ENCODE measurements around the gene NAV2.

DNA sequence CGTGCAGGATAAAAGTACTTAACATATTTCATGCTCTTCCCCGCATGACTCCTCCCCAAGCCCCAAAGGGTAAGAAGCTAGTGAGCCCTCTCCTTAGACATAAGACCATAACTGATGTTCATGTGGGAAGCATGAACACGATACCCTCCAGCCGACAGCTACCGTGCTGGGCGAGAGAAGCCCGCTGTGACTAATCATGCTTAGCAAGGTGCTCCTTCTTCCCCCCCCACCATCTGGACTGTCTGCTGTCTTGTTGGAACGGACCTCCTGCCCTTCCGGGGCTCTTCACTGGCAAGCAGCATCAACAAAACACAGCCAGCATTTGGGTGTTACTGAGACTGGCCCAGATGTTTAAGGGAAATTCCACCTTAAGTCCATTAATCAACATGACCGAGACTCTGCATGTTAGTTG is 247.0 kb downstream of the NAV2 start:
- no peak for TF ChIP-seq RARB (CRISPR knock-in tag; IDR thresholded peaks at IDR 0.05)
- TF ChIP-seq, protein P1, sequence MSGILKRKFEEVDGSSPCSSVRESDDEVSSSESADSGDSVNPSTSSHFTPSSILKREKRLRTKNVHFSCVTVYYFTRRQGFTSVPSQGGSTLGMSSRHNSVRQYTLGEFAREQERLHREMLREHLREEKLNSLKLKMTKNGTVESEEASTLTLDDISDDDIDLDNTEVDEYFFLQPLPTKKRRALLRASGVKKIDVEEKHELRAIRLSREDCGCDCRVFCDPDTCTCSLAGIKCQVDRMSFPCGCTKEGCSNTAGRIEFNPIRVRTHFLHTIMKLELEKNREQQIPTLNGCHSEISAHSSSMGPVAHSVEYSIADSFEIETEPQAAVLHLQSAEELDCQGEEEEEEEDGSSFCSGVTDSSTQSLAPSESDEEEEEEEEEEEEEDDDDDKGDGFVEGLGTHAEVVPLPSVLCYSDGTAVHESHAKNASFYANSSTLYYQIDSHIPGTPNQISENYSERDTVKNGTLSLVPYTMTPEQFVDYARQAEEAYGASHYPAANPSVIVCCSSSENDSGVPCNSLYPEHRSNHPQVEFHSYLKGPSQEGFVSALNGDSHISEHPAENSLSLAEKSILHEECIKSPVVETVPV (CRISPR knock-in tag; IDR thresholded peaks at IDR 0.05): no peak
- TF ChIP-seq, protein P2, sequence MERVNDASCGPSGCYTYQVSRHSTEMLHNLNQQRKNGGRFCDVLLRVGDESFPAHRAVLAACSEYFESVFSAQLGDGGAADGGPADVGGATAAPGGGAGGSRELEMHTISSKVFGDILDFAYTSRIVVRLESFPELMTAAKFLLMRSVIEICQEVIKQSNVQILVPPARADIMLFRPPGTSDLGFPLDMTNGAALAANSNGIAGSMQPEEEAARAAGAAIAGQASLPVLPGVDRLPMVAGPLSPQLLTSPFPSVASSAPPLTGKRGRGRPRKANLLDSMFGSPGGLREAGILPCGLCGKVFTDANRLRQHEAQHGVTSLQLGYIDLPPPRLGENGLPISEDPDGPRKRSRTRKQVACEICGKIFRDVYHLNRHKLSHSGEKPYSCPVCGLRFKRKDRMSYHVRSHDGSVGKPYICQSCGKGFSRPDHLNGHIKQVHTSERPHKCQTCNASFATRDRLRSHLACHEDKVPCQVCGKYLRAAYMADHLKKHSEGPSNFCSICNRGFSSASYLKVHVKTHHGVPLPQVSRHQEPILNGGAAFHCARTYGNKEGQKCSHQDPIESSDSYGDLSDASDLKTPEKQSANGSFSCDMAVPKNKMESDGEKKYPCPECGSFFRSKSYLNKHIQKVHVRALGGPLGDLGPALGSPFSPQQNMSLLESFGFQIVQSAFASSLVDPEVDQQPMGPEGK (CRISPR knock-in tag; IDR thresholded peaks at IDR 0.05; ENCODE audit: borderline replicate concordance): no peak
- TF ChIP-seq PPARA (CRISPR knock-in tag; IDR thresholded peaks at IDR 0.05; ENCODE audit: borderline replicate concordance): no peak
- no peak for TF ChIP-seq TCF4 (CRISPR knock-in tag; IDR thresholded peaks at IDR 0.05; ENCODE audit: borderline replicate concordance)
- no peak for TF ChIP-seq OSR1 (CRISPR knock-in tag; IDR thresholded peaks at IDR 0.05)
- TF ChIP-seq ZFP3 (CRISPR knock-in tag; IDR thresholded peaks at IDR 0.05): no peak
- no peak for TF ChIP-seq ZFP30 (CRISPR knock-in tag; IDR thresholded peaks at IDR 0.05)
- TF ChIP-seq, protein P3, sequence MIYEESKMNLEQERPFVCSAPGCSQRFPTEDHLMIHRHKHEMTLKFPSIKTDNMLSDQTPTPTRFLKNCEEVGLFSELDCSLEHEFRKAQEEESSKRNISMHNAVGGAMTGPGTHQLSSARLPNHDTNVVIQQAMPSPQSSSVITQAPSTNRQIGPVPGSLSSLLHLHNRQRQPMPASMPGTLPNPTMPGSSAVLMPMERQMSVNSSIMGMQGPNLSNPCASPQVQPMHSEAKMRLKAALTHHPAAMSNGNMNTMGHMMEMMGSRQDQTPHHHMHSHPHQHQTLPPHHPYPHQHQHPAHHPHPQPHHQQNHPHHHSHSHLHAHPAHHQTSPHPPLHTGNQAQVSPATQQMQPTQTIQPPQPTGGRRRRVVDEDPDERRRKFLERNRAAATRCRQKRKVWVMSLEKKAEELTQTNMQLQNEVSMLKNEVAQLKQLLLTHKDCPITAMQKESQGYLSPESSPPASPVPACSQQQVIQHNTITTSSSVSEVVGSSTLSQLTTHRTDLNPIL (CRISPR knock-in tag; IDR thresholded peaks at IDR 0.05; ENCODE audit: low read depth): no peak
- TF ChIP-seq, protein P4, sequence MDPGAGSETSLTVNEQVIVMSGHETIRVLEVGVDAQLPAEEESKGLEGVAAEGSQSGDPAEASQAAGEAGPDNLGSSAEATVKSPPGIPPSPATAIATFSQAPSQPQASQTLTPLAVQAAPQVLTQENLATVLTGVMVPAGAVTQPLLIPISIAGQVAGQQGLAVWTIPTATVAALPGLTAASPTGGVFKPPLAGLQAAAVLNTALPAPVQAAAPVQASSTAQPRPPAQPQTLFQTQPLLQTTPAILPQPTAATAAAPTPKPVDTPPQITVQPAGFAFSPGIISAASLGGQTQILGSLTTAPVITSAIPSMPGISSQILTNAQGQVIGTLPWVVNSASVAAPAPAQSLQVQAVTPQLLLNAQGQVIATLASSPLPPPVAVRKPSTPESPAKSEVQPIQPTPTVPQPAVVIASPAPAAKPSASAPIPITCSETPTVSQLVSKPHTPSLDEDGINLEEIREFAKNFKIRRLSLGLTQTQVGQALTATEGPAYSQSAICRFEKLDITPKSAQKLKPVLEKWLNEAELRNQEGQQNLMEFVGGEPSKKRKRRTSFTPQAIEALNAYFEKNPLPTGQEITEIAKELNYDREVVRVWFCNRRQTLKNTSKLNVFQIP (CRISPR knock-in tag; IDR thresholded peaks at IDR 0.05; ENCODE audit: borderline replicate concordance, low read depth): no peak
- no peak for TF ChIP-seq ZNF8 (CRISPR knock-in tag; IDR thresholded peaks at IDR 0.05)
- no peak for TF ChIP-seq ARNTL (CRISPR knock-in tag; IDR thresholded peaks at IDR 0.05; ENCODE audit: borderline replicate concordance, low read depth)
- TF ChIP-seq ZNF565 (CRISPR knock-in tag; conservative IDR thresholded peaks at IDR 0.05; ENCODE audit: low read depth): no peak

Measured in SK-N-SH treated with all-trans-retinoic acid at 6 μM for 48 hours (cell line).